ENCODE measurements around the gene FAM131A.
A peak's percentile ranks its signal among the peaks of the same experiment; 100 is the strongest.

The FAM131A gene

GRCh38 chr3:184379358-184380184, 42.2 kb downstream of the FAM131A start, which contains the start of gene CHRD:
Gene CHRD (plus strand): TSS chr3:184380054. CDS start chr3:184380319, 265 bp downstream.
- DNase-seq, result no peak

DNA sequence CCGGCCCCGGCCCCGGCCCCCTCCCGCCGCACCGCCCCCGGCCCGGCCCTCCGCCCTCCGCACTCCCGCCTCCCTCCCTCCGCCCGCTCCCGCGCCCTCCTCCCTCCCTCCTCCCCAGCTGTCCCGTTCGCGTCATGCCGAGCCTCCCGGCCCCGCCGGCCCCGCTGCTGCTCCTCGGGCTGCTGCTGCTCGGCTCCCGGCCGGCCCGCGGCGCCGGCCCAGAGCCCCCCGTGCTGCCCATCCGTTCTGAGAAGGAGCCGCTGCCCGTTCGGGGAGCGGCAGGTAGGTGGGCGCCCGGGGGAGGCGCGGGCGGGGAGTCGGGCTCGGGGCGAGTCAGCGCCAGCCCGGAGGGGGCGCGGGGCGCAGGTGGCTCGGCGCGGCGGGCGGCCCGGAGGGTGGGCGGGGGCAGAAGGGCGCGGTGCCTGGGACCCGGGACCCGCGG, 42.8 kb downstream of the FAM131A start:
- peak; percentile 36 to 41 for DNase-seq

DNA sequence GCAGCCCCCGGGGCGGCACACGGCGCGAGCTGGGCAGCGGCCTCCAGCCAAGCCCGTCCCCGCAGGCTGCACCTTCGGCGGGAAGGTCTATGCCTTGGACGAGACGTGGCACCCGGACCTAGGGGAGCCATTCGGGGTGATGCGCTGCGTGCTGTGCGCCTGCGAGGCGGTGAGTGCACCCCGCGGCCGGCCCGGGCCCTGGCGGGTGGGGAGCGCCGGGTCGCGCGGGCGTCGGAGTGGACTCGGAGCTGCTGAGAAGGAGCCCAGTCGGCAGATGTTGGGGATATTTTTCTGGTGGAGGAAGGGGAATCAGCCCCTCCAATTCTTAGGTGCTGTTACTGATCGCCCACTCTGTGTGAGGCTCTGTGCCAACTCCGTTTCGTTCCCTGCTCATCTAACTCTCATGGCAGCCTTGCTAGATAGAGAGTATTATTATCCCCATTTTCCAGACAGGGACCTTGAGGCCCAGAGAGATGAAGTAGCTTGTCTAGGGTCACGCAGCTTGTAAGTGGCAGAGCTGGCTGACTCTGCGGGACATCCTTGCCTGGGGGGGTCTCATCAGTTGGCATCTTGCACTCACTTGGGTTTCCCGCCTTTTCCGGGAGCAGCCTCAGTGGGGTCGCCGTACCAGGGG, 43.3 kb downstream of the FAM131A start:
- peak in 1 of 2 experiments; percentile 22 for DNase-seq

GRCh38 chr3:184381261-184382224, 44.1 kb downstream of the FAM131A start:
- DNase-seq, result peak in 1 of 2 experiments; percentile 16

- no peak for DNase-seq
Observed at GRCh38 chr3:184382326-184383032, 45.1 kb downstream of the FAM131A start.

DNA sequence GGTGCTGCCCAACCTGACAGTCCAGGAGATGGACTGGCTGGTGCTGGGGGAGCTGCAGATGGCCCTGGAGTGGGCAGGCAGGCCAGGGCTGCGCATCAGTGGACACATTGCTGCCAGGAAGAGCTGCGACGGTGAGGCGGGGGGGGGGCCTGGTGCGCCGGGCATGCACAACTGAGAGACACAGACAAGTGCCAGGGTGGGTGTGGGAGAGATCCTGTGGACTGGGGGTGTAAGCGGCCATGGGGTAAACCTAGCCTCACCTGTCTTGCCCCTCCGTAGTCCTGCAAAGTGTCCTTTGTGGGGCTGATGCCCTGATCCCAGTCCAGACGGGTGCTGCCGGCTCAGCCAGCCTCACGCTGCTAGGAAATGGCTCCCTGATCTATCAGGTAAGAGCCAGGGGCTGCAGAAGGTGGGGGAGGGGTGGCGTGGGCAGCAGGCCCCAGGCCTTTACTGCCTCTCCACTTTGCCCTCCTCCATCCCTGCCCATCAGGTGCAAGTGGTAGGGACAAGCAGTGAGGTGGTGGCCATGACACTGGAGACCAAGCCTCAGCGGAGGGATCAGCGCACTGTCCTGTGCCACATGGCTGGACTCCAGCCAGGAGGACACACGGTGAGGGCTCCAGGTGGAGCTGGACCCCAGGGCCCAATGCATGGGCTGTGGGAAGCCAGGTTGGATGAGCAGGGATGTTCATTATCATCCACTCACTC, 45.8 kb downstream of the FAM131A start:
- DNase-seq, result no peak

DNA sequence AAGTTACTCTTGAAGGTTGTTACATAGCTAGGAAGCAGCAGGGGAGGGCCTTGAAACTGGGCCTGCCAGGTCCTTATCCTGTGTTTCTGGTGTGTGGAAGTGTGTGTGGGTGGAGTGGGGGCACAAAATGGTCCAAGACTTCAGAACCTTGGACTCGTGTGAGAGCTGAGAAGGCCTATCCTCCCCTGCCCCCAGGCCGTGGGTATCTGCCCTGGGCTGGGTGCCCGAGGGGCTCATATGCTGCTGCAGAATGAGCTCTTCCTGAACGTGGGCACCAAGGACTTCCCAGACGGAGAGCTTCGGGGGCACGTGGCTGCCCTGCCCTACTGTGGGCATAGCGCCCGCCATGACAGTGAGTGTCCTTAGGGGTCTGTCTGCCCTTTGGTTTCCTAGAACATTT, 46.9 kb downstream of the FAM131A start:
- DNase-seq, result no peak

GRCh38 chr3:184384856-184385422, 47.5 kb downstream of the FAM131A start:
- DNase-seq, result no peak

GRCh38 chr3:184386047-184386806, 48.8 kb downstream of the FAM131A start:
- DNase-seq, result no peak

DNA sequence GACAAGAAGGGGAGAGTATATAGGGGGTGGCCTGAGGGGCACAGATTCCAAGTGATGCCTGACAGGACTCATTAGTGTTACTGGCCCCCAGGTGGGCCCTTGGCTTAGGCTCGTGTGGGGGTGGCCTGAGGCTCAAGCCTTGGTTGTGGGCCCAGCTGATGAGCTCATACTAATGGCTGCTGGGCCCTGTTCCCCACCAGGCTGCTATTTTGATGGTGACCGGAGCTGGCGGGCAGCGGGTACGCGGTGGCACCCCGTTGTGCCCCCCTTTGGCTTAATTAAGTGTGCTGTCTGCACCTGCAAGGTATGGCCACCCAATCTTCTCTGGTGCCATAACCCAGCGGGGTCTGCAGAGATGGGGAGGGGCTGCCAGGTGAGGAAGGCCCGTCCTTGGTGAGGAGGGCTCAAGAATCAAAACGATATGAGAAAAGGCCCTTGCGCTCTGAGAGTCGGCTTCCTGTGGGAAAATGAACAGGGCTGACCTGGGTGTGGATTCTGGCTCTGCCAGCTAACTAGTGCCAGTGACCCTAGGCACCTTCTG, 49.8 kb downstream of the FAM131A start:
- no peak for DNase-seq

GRCh38 chr3:184388164-184388935, 51.0 kb downstream of the FAM131A start:
- no peak for DNase-seq

- no peak for DNase-seq
Observed at GRCh38 chr3:184388936-184389230, 51.5 kb downstream of the FAM131A start.

DNA sequence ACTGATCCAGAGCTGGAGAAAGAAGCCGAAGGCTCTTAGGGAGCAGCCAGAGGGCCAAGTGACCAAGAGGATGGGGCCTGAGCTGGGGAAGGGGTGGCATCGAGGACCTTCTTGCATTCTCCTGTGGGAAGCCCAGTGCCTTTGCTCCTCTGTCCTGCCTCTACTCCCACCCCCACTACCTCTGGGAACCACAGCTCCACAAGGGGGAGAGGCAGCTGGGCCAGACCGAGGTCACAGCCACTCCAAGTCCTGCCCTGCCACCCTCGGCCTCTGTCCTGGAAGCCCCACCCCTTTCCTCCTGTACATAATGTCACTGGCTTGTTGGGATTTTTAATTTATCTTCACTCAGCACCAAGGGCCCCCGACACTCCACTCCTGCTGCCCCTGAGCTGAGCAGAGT, 52.0 kb downstream of the FAM131A start:
- no peak for DNase-seq

GRCh38 chr3:184389935-184390528, 52.6 kb downstream of the FAM131A start:
- no peak for DNase-seq

- DNase-seq, result no peak
Observed at GRCh38 chr3:184391266-184391665, 53.9 kb downstream of the FAM131A start.

DNA sequence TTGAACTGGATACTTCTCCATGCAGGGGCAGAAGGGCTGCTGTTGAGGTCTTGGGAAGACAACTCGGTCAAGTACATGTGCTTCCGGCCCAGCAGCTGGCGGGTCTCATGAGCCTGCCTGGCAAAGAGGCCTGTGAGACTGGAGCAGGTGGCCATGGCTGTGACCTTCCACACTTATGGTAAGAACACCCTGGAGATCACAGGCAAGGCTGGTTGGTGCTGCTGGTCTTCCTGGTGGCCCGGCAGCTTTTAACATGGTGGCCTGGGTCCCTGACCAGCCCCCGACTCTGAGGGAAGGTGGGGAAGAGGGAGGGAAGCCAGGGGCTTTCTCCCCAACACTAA, 57.9 kb downstream of the FAM131A start:
- DNase-seq, result no peak

All from activated CD4-positive, alpha-beta T cell treated with anti-CD3 and anti-CD28 coated beads, Interleukin-2, amount 50 U/mL, for 48 hours (primary cell).